Measurements from ENCODE around the gene SPINK13. TPM values are rescaled to one million over a fixed set of nuclear protein-coding genes. Genes with fewer than 3 reads are reported as not detected.
A peak's percentile ranks its signal among the peaks of the same experiment; 100 is the strongest.
"Not testable (repeated sequence)": the region's sequence is repeated elsewhere in the genome, so short reads cannot be mapped to it uniquely, and the experiment has no call there.

SPINK13 gene
- total and polyA plus RNA-seq, 7 experiments from 2014 or later = not detected

- no peak overlapping the region for H3K27ac Mint-ChIP-seq
- ChIA-PET CTCF (no interaction called here), POLR2A (no interaction called here)
- no peaks in the 10 kb centered on the region for H3K9me3 ChIP-seq (ENCODE audit: control insufficient read depth in 2 of 3, low read length in 3 of 3)
- H3K9me3 Mint-ChIP-seq = peaks cover 0 to 16% (median 6%) of the 10 kb centered on the region in 11 donors
- no peak overlapping the region for H3K4me3 Mint-ChIP-seq
- H3K27me3 ChIP-seq (ENCODE audit: control insufficient read depth in 2 of 2, insufficient read depth in 2 of 2, low read length in 2 of 2) = no peaks in the 10 kb centered on the region
- H3K4me1 Mint-ChIP-seq = no peaks in the 10 kb centered on the region
- H3K27ac ChIP-seq (ENCODE audit: low read depth, low read length) = no peak overlapping the region
- ATAC-seq (no peak), DNase-seq (no peak)
- no peak overlapping the region for H3K4me3 ChIP-seq (ENCODE audit: low read length)
- H3K27me3 Mint-ChIP-seq = peaks cover 0 to 11% (median 0%) of the 10 kb centered on the region in 5 donors
- no peaks in the 10 kb centered on the region for H3K36me3 ChIP-seq (ENCODE audit: control insufficient read depth in 2 of 3, insufficient read depth in 3 of 3, low read length in 3 of 3)
- intact Hi-C loops (cut with micrococcal nuclease) = loop anchor here in 1 of 2 donors (5.0 kb wide), 1 partner anchor 63 kb away; no protein-coding TSS in a partner anchor
- no peaks in the 10 kb centered on the region for H3K4me1 ChIP-seq (ENCODE audit: control insufficient read depth in 2 of 2, insufficient read depth in 2 of 2, low read length in 2 of 2)
- H3K36me3 Mint-ChIP-seq = peaks cover 0 to 15% (median 4%) of the 10 kb centered on the region in 5 donors
Observed at GRCh38 chr5:148309746-148310145, 41.2 kb downstream of the SPINK13 start.

- DNase-seq (no peak), ATAC-seq (no peak)
- Mint-ChIP-seq H3K27ac (no peak overlapping the region), H3K36me3 (peaks cover 0 to 15% (median 4%) of the 10 kb centered on the region in 5 donors), H3K4me1 (no peaks in the 10 kb centered on the region), H3K27me3 (peaks cover 0 to 11% (median 0%) of the 10 kb centered on the region in 5 donors), H3K4me3 (no peak overlapping the region), H3K9me3 (peaks cover 0 to 16% (median 6%) of the 10 kb centered on the region in 11 donors)
- H3K9me3 ChIP-seq (ENCODE audit: control insufficient read depth in 2 of 3, low read length in 3 of 3) = no peaks in the 10 kb centered on the region
- H3K36me3 ChIP-seq (ENCODE audit: control insufficient read depth in 2 of 3, insufficient read depth in 3 of 3, low read length in 3 of 3) = no peaks in the 10 kb centered on the region
- intact Hi-C loops (cut with micrococcal nuclease) = loop anchor here in 1 of 2 donors (5.0 kb wide), 1 partner anchor 61 kb away; no protein-coding TSS in a partner anchor
- no peak overlapping the region for H3K4me3 ChIP-seq (ENCODE audit: low read length)
- ChIA-PET CTCF (no interaction called here), POLR2A (no interaction called here)
- no peak overlapping the region for H3K27ac ChIP-seq (ENCODE audit: low read depth, low read length)
- H3K27me3 ChIP-seq (ENCODE audit: control insufficient read depth in 2 of 2, insufficient read depth in 2 of 2, low read length in 2 of 2) = no peaks in the 10 kb centered on the region
- H3K4me1 ChIP-seq (ENCODE audit: control insufficient read depth in 2 of 2, insufficient read depth in 2 of 2, low read length in 2 of 2) = no peaks in the 10 kb centered on the region
Observed at GRCh38 chr5:148311484-148311883, 42.9 kb downstream of the SPINK13 start.

GRCh38 chr5:148312153-148312552 is 43.6 kb downstream of the SPINK13 start, which contains the start of gene SPINK7:
TSS of gene SPINK7 (plus strand) at chr5:148312423. CDS start at chr5:148312484, 61 bp downstream.
- Histone ChIP-seq H3K9me3 (ENCODE audit: control insufficient read depth in 2 of 3, low read length in 3 of 3) (no peaks in the 10 kb centered on the region), H3K4me1 (ENCODE audit: control insufficient read depth in 2 of 2, insufficient read depth in 2 of 2, low read length in 2 of 2) (no peaks in the 10 kb centered on the region), H3K36me3 (ENCODE audit: control insufficient read depth in 2 of 3, insufficient read depth in 3 of 3, low read length in 3 of 3) (no peaks in the 10 kb centered on the region), H3K4me3 (ENCODE audit: low read length) (no peak within 1 kb of the TSS), H3K27me3 (ENCODE audit: control insufficient read depth in 2 of 2, insufficient read depth in 2 of 2, low read length in 2 of 2) (no peaks in the 10 kb centered on the region), H3K27ac (ENCODE audit: low read depth, low read length) (no peak within 1 kb of the TSS)
- Mint-ChIP-seq H3K4me3 (no peak within 1 kb of the TSS), H3K36me3 (peaks cover 0 to 15% (median 4%) of the 10 kb centered on the region in 5 donors), H3K27ac (no peak within 1 kb of the TSS), H3K4me1 (no peaks in the 10 kb centered on the region), H3K9me3 (peaks cover 0 to 16% (median 6%) of the 10 kb centered on the region in 11 donors), H3K27me3 (peaks cover 0 to 11% (median 0%) of the 10 kb centered on the region in 5 donors)
- ATAC-seq = no peak
- intact Hi-C loops (cut with micrococcal nuclease) = loop anchor here in 1 of 2 donors (5.0 kb wide), 1 partner anchor 60 kb away; no protein-coding TSS in a partner anchor
- ChIA-PET CTCF (no interaction called here), POLR2A (no interaction called here)
- DNase-seq = no peak

DNA sequence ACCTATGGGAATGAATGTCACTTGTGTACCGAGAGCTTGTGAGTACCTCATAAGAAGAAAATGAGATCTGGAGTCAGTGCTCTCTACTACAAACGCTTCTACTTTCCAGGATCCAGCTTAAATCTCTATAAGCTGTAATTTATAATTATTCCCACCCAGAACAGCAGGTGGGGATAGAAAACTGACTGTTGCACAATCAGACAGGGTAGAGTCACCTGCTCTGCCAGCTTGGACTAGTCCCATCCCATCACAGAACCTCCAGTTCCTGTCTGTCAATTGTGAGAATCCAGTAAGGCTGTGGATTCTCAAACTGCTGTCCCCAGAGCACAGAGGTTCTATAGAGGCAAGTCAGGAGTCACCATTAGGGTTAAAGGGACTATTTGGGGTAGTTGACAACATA is 45.6 kb downstream of the SPINK13 start:
- Mint-ChIP-seq H3K9me3 (peaks cover 0 to 9% (median 5%) of the 10 kb centered on the region in 11 donors), H3K27me3 (peaks cover 0 to 7% (median 0%) of the 10 kb centered on the region in 5 donors), H3K36me3 (peaks cover 0 to 8% (median 0%) of the 10 kb centered on the region in 5 donors), H3K4me3 (no peak overlapping the region), H3K27ac (no peak overlapping the region), H3K4me1 (no peaks in the 10 kb centered on the region)
- no peaks in the 10 kb centered on the region for H3K36me3 ChIP-seq (ENCODE audit: control insufficient read depth in 2 of 3, insufficient read depth in 3 of 3, low read length in 3 of 3)
- no peaks in the 10 kb centered on the region for H3K27me3 ChIP-seq (ENCODE audit: control insufficient read depth in 2 of 2, insufficient read depth in 2 of 2, low read length in 2 of 2)
- no peaks in the 10 kb centered on the region for H3K9me3 ChIP-seq (ENCODE audit: control insufficient read depth in 2 of 3, low read length in 3 of 3)
- CTCF ChIA-PET = interaction anchor here (1.5 kb wide), 1 partner anchor 61 kb away, joined by 4 read pairs; no protein-coding TSS in a partner anchor
- POLR2A ChIA-PET = no interaction called here
- ATAC-seq (no peak), DNase-seq (peak in 1 of 9 donors; percentile 8)
- H3K4me3 ChIP-seq (ENCODE audit: low read length) = no peak overlapping the region
- no peaks in the 10 kb centered on the region for H3K4me1 ChIP-seq (ENCODE audit: control insufficient read depth in 2 of 2, insufficient read depth in 2 of 2, low read length in 2 of 2)
- no peak overlapping the region for H3K27ac ChIP-seq (ENCODE audit: low read depth, low read length)
- intact Hi-C loops (cut with micrococcal nuclease) = loop anchor here in 1 of 2 donors (1.0 to 5.0 kb wide), 2 partner anchors 39 to 58 kb away; no protein-coding TSS in a partner anchor

- peaks cover 0 to 4% (median 0%) of the 10 kb centered on the region in 5 donors for H3K36me3 Mint-ChIP-seq
- Histone ChIP-seq H3K27ac (ENCODE audit: low read depth, low read length) (no peak overlapping the region), H3K9me3 (ENCODE audit: control insufficient read depth in 2 of 3, low read length in 3 of 3) (no peaks in the 10 kb centered on the region), H3K4me3 (ENCODE audit: low read length) (no peak overlapping the region), H3K4me1 (ENCODE audit: control insufficient read depth in 2 of 2, insufficient read depth in 2 of 2, low read length in 2 of 2) (no peaks in the 10 kb centered on the region), H3K27me3 (ENCODE audit: control insufficient read depth in 2 of 2, insufficient read depth in 2 of 2, low read length in 2 of 2) (no peaks in the 10 kb centered on the region), H3K36me3 (ENCODE audit: control insufficient read depth in 2 of 3, insufficient read depth in 3 of 3, low read length in 3 of 3) (no peaks in the 10 kb centered on the region)
- ATAC-seq = no peak
- H3K9me3 Mint-ChIP-seq = peaks cover 0 to 8% (median 2%) of the 10 kb centered on the region in 11 donors
- peaks cover 0 to 2% (median 0%) of the 10 kb centered on the region in 5 donors for H3K27me3 Mint-ChIP-seq
- ChIA-PET CTCF (interaction anchor here (1.5 kb wide), 1 partner anchor 60 kb away, joined by 4 read pairs; no protein-coding TSS in a partner anchor), POLR2A (no interaction called here)
- intact Hi-C loops (cut with micrococcal nuclease) = loop anchor here in 1 of 2 donors (1.0 to 5.0 kb wide), 2 partner anchors 39 to 58 kb away; no protein-coding TSS in a partner anchor
- no peak for DNase-seq
- no peak overlapping the region for H3K27ac Mint-ChIP-seq
- peaks cover 0 to 3% (median 2%) of the 10 kb centered on the region in 7 donors for H3K4me1 Mint-ChIP-seq
- no peak overlapping the region for H3K4me3 Mint-ChIP-seq
Observed at GRCh38 chr5:148314731-148315130, 46.1 kb downstream of the SPINK13 start.

DNA sequence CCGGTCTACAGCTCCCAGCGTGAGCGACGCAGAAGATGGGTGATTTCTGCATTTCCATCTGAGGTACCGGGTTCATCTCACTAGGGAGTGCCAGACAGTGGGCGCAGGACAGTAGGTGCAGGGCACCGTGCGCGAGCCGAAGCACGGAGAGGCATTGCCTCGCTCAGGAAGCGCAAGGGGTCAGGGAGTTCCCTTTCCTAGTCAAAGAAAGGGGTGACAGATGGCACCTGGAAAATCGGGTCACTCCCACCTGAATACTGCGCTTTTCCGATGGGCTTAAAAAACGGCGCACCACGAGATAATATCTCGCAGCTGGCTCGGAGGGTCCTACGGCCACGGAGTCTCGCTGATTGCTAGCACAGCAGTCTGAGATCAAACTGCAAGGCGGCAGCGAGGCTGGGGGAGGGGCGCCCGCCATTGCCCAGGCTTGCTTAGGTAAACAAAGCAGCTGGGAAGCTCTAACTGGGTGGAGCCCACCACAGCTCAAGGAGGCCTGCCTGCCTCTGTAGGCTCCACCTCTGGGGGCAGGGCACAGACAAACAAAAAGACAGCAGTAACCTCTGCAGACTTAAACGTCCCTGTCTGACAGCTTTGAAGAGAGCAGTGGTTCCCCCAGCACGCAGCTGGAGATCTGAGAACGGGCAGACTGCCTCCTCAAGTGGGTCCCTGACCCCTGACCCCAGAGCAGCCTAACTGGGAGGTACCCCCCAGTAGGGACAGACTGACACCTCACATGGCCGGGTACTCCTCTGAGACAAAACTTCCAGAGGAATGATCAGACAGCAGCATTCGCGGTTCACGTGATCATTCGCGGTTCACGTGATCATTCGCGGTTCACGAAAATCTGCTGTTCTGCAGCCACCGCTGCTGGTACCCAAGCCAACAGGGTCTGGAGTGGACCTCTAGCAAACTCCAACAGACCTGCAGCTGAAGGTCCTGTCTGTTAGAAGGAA is 51.7 kb downstream of the SPINK13 start:
- H3K27ac ChIP-seq (ENCODE audit: low read depth, low read length); H3K36me3 ChIP-seq (ENCODE audit: control insufficient read depth in 2 of 3, insufficient read depth in 3 of 3, low read length in 3 of 3); H3K9me3 ChIP-seq (ENCODE audit: control insufficient read depth in 2 of 3, low read length in 3 of 3); H3K4me1 ChIP-seq (ENCODE audit: control insufficient read depth in 2 of 2, insufficient read depth in 2 of 2, low read length in 2 of 2); H3K4me3 ChIP-seq (ENCODE audit: low read length); H3K27me3 Mint-ChIP-seq; H3K9me3 Mint-ChIP-seq; CTCF ChIA-PET; ATAC-seq; H3K27me3 ChIP-seq (ENCODE audit: control insufficient read depth in 2 of 2, insufficient read depth in 2 of 2, low read length in 2 of 2); H3K36me3 Mint-ChIP-seq: not testable (repeated sequence)
- Mint-ChIP-seq H3K4me3 (peak overlapping the region; percentile 67 to 93 (median 82)), H3K27ac (peak overlapping the region; percentile 15 to 86 (median 74)), H3K4me1 (peaks cover 0 to 12% (median 4%) of the 10 kb centered on the region in 7 donors)
- peak in 7 of 9 donors; percentile 8 to 57 (median 28) for DNase-seq
- POLR2A ChIA-PET = interaction anchor here (0.7 kb wide), 1 partner anchor 62 kb away, joined by 3 read pairs; no protein-coding TSS in a partner anchor
- intact Hi-C loops (cut with micrococcal nuclease) = loop anchor here in 1 of 2 donors (2.0 kb wide), 1 partner anchor 63 kb away; the partner anchor contains the start of gene FBXO38
